HG03175 (cell line): ENCODE data around the gene PARP2.
"Not testable (repeated sequence)": the region's sequence is repeated elsewhere in the genome, so short reads cannot be mapped to it uniquely, and the experiment has no call there.

Source experiments
- ATAC-seq: cut with Tn5 transposase; IDR thresholded peaks from one replicate; pipeline ENCODE4 v1.9.1; 2021; ENCODE audit warnings: mild to moderate bottlenecking, moderate library complexity; ENCODE audit not compliant: unreplicated experiment

PARP2 gene

GRCh38 chr14:20346713-20347112 is 3.3 kb downstream of the PARP2 start:
- ATAC-seq = no peak

- ATAC-seq = no peak
Measured at GRCh38 chr14:20347747-20348146, 4.3 kb downstream of the PARP2 start.

- no peak for ATAC-seq
Measured at GRCh38 chr14:20350282-20350681, 6.8 kb downstream of the PARP2 start.

- ATAC-seq = no peak
Measured at GRCh38 chr14:20350860-20351259, 7.4 kb downstream of the PARP2 start.

GRCh38 chr14:20356422-20356821 is 13.0 kb downstream of the PARP2 start:
- no peak for ATAC-seq

- not testable (repeated sequence) for ATAC-seq
Measured at GRCh38 chr14:20358474-20358873, 15.0 kb downstream of the PARP2 start.

GRCh38 chr14:20365928-20366327 is 22.5 kb downstream of the PARP2 start:
- no peak for ATAC-seq

GRCh38 chr14:20372796-20373195 is 29.4 kb downstream of the PARP2 start:
- no peak for ATAC-seq

- ATAC-seq = no peak
Measured at GRCh38 chr14:20375471-20375870, 32.0 kb downstream of the PARP2 start.

- no peak for ATAC-seq
Measured at GRCh38 chr14:20376071-20376588, 32.7 kb downstream of the PARP2 start.

- ATAC-seq = no peak
Measured at GRCh38 chr14:20377171-20377570, 33.7 kb downstream of the PARP2 start.

GRCh38 chr14:20379743-20380142 is 36.3 kb downstream of the PARP2 start:
- no peak for ATAC-seq

GRCh38 chr14:20380681-20381080 is 37.2 kb downstream of the PARP2 start:
- ATAC-seq = no peak

GRCh38 chr14:20381341-20381740 is 37.9 kb downstream of the PARP2 start:
- no peak for ATAC-seq

- ATAC-seq = no peak
Measured at GRCh38 chr14:20382526-20382925, 39.1 kb downstream of the PARP2 start.

- ATAC-seq = no peak
Measured at GRCh38 chr14:20383032-20383431, 39.6 kb downstream of the PARP2 start.

GRCh38 chr14:20383636-20384035 is 40.2 kb downstream of the PARP2 start:
- ATAC-seq = no peak

- no peak for ATAC-seq
Measured at GRCh38 chr14:20384321-20384720, 40.9 kb downstream of the PARP2 start.

- no peak for ATAC-seq
Measured at GRCh38 chr14:20384886-20385285, 41.5 kb downstream of the PARP2 start.

- ATAC-seq = no peak
Measured at GRCh38 chr14:20386276-20386855, 42.9 kb downstream of the PARP2 start.

- no peak for ATAC-seq
Measured at GRCh38 chr14:20387576-20387975, 44.1 kb downstream of the PARP2 start.

GRCh38 chr14:20388159-20388558 is 44.7 kb downstream of the PARP2 start:
- no peak for ATAC-seq

GRCh38 chr14:20391505-20391904 is 48.1 kb downstream of the PARP2 start:
- no peak for ATAC-seq
